Stomach (tissue), 9 donors: ENCODE measurements around the gene STIL. TPM values are rescaled to one million over a fixed set of nuclear protein-coding genes. Genes with fewer than 3 reads are reported as not detected.

Experiments
- DNase-seq, 2 donors: peaks; one replicate each; pipeline versions ENCODE4 v3.0.0 to v3.0.0-alpha.2; 2013 to 2019
- H3K27ac ChIP-seq, 5 donors: fragments of 200-600 bp in 4 of 5; sonication (generic) in 4 of 5; one replicate each; pipeline ENCODE4 v1.5.1; 2013 to 2019; ENCODE audit warnings: mild to moderate bottlenecking in 1 of 5, moderate library complexity in 1 of 5
- H3K27me3 ChIP-seq, 3 donors: fragments of 200-600 bp; sonication (generic); one replicate each; pipeline ENCODE4 v1.5.1; 2017 to 2019; ENCODE audit warnings: mixed run types in 1 of 3
- H3K36me3 ChIP-seq, 4 donors: fragments of 200-600 bp; sonication (generic); 1 replicate in 3 of 4; 2 replicates in 1 of 4; pipeline ENCODE4 v1.5.1; 2016 to 2019
- H3K4me1 ChIP-seq, 4 donors: fragments of 200-600 bp; sonication (generic); one replicate each; pipeline ENCODE4 v1.5.1; 2016 to 2019
- H3K4me3 ChIP-seq, 4 donors: fragments of 200-600 bp; sonication (generic) in 3 of 4; one replicate each; pipeline ENCODE4 v1.5.1; 2016 to 2019; ENCODE audit warnings: mild to moderate bottlenecking in 1 of 4
- H3K9me3 ChIP-seq, 4 donors: fragments of 200-600 bp; sonication (generic); one replicate each; pipeline ENCODE4 v1.5.1; 2016 to 2019
- CTCF ChIP-seq, 7 experiments: fragments of 450-650 bp in 4 of 7; fragments of 200-600 bp in 3 of 7; sonication (generic) in 3 of 7; IDR thresholded peaks; one replicate each; pipeline ENCODE4 v1.5.1; 2016 to 2019; ENCODE audit warnings: antibody characterized with exemption in 7 of 7, control low read depth in 2 of 7, mild to moderate bottlenecking in 1 of 7
- EP300 ChIP-seq: sonication (generic); formaldehyde crosslinking; IDR thresholded peaks from one replicate; pipeline ENCODE4 v1.6.1; 2017; ENCODE audit warnings: antibody characterized with exemption
- POLR2A ChIP-seq, 4 donors: fragments of 450-650 bp; IDR thresholded peaks; one replicate each; pipeline ENCODE4 v1.6.1; 2016; ENCODE audit warnings: antibody characterized with exemption in 4 of 4, control low read depth in 2 of 4, mild to moderate bottlenecking in 1 of 4, moderate library complexity in 1 of 4
- POLR2AphosphoS5 ChIP-seq, 3 donors: sonication (generic); formaldehyde crosslinking; IDR thresholded peaks; one replicate each; pipeline ENCODE4 v1.6.1; 2016; ENCODE audit warnings: antibody characterized with exemption in 3 of 3
- WGBS, 5 donors: extraction: QIAGEN DNeasy Blood & Tissue Kit in 3 of 5; methylation state at CpG; one replicate each; pipeline versions ENCODE4 v1.1.5 to v1.1.7; 2013 to 2018; 5-methylcytosine and 5-hydroxymethylcytosine counted together
- intact Hi-C: fragments of 100-400 bp; cut with DNase I; formaldehyde crosslinking; loops from one replicate; pipeline ENCODE4 v1.15.1; 2023; ENCODE audit warnings: low total_unique reads
- polyA plus RNA-seq, 3 donors: library from polyadenylated mRNA; stranded (reverse); fragments of 200-250 nt; gene quantifications; one replicate each; pipeline ENCODE4 v1.2.3, GENCODE V29; 2013
- total RNA-seq, 5 donors: library from RNA; depleted of rRNA; stranded (reverse); fragments of >200 nt; gene quantifications; one replicate each; pipeline versions ENCODE4 v1.1.0 to v1.2.3, GENCODE V29; 2014 to 2016
- donor health status: healthy with polysubstance abuse.
- donor health status: Bipolar disorder and iron deficiency.
- donor health status: healthy.

STIL gene
- total and polyA plus RNA-seq, 8 donors = 0.61 to 44.9 (median 3.4) TPM

- no peaks in the 10 kb centered on the region for H3K36me3 ChIP-seq
- no peaks in the 10 kb centered on the region for H3K9me3 ChIP-seq
- no peaks in the 10 kb centered on the region for H3K4me1 ChIP-seq
- H3K27me3 ChIP-seq = peaks cover 0 to 25% (median 0%) of the 10 kb centered on the region in 3 donors
- no peak for TF ChIP-seq POLR2AphosphoS5 (IDR thresholded peaks at IDR 0.05)
- no peak for TF ChIP-seq EP300
- TF ChIP-seq CTCF (IDR thresholded peaks at IDR 0.05) = no peak
- no peak overlapping the region for H3K27ac ChIP-seq
- no peak overlapping the region for H3K4me3 ChIP-seq
- WGBS, 5 donors = 69 to 85% (median 72%) methylated on average over 12 of the region's 12 CpGs
- intact Hi-C loops = no loop called here
- DNase-seq = no peak
Observed at GRCh38 chr1:47216278-47217059, 97.5 kb downstream of the STIL start.

- WGBS, 5 donors = 84 to 90% (median 89%) methylated on average over 4 of the region's 4 CpGs
- Histone ChIP-seq H3K27me3 (peaks cover 0 to 19% (median 0%) of the 10 kb centered on the region in 3 donors), H3K4me3 (no peak overlapping the region), H3K9me3 (no peaks in the 10 kb centered on the region), H3K4me1 (no peaks in the 10 kb centered on the region), H3K27ac (no peak overlapping the region), H3K36me3 (no peaks in the 10 kb centered on the region)
- intact Hi-C loops = no loop called here
- TF ChIP-seq EP300 = no peak
- TF ChIP-seq CTCF (IDR thresholded peaks at IDR 0.05) = no peak
- no peak for TF ChIP-seq POLR2A (IDR thresholded peaks at IDR 0.05)
- TF ChIP-seq POLR2AphosphoS5 (IDR thresholded peaks at IDR 0.05) = no peak
- DNase-seq = no peak
Observed at GRCh38 chr1:47215713-47216112, 98.2 kb downstream of the STIL start.

- WGBS, 5 donors = 66 to 78% (median 73%) methylated on average over 3 of the region's 3 CpGs
Observed at GRCh38 chr1:47214549-47214948, 99.4 kb downstream of the STIL start.

GRCh38 chr1:47213230-47213963 is 100.5 kb downstream of the STIL start:
- H3K4me1 ChIP-seq = no peaks in the 10 kb centered on the region
- H3K4me3 ChIP-seq = no peak overlapping the region
- H3K27me3 ChIP-seq = peaks cover 0 to 34% (median 9%) of the 10 kb centered on the region in 3 donors
- WGBS, 5 donors = 65 to 89% (median 76%) methylated on average over 9 to 11 of the region's 11 CpGs
- no peak for DNase-seq
- TF ChIP-seq EP300 (no peak), CTCF (IDR thresholded peaks at IDR 0.05) (no peak), POLR2AphosphoS5 (IDR thresholded peaks at IDR 0.05) (no peak), POLR2A (IDR thresholded peaks at IDR 0.05) (no peak)
- H3K36me3 ChIP-seq = no peaks in the 10 kb centered on the region
- no peak overlapping the region for H3K27ac ChIP-seq
- H3K9me3 ChIP-seq = no peaks in the 10 kb centered on the region
- intact Hi-C loops = no loop called here

More at GRCh38 chr1:47214549-47214948, 99.4 kb downstream of the STIL start:
- Histone ChIP-seq H3K9me3 (no peaks in the 10 kb centered on the region), H3K27me3 (peaks cover 0 to 25% (median 0%) of the 10 kb centered on the region in 3 donors), H3K36me3 (no peaks in the 10 kb centered on the region), H3K4me3 (no peak overlapping the region), H3K27ac (no peak overlapping the region), H3K4me1 (no peaks in the 10 kb centered on the region)
- intact Hi-C loops = no loop called here
- TF ChIP-seq POLR2A (IDR thresholded peaks at IDR 0.05) = no peak
- no peak for TF ChIP-seq POLR2AphosphoS5 (IDR thresholded peaks at IDR 0.05)
- no peak for DNase-seq
